SK-N-MC (cell line): ENCODE results near the gene CSMD2.

ENCODE experiments used
- EZH2 ChIP-seq: fragments of 200-600 bp; sonication (generic); IDR thresholded peaks from one replicate; pipeline ENCODE4 v1.6.1; 2017; ENCODE audit warnings: antibody characterized with exemption
- POLR2AphosphoS5 ChIP-seq: IDR thresholded peaks from 2 replicates; pipeline ENCODE4 v1.6.1; 2012; ENCODE audit warnings: mild to moderate bottlenecking, low read depth, low read length, borderline replicate concordance

DNA sequence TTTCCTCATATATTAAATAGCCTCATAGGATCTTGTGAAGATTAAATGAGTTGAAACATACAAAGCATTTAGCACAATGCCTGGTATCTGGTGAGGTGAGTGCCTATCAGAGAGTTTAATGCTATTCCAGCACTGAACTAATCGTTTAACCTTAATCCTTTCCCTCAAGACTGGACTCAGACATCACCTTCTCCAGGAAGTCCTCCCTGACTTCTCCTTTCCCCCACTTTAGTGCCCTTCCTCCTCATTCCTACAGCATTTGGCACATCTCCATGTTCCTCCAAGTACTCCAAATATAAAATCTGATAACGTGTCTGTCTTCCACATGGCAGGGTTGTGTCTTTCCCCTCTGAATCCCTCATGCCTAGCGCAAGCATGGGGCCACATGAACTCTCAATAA is 632.8 kb downstream of the CSMD2 start:
- TF ChIP-seq EZH2 (no peak), POLR2AphosphoS5 (no peak)
